ENCODE data around the gene BTN1A1. TPM values are rescaled to one million over a fixed set of nuclear protein-coding genes. Genes with fewer than 3 reads are reported as not detected.
A peak's percentile ranks its signal among the peaks of the same experiment; 100 is the strongest.

BTN1A1 gene
- polyA plus RNA-seq, 2 of the 4 experiments (the other 2 are of a cell fraction), result not detected

- TF ChIP-seq, protein P1, sequence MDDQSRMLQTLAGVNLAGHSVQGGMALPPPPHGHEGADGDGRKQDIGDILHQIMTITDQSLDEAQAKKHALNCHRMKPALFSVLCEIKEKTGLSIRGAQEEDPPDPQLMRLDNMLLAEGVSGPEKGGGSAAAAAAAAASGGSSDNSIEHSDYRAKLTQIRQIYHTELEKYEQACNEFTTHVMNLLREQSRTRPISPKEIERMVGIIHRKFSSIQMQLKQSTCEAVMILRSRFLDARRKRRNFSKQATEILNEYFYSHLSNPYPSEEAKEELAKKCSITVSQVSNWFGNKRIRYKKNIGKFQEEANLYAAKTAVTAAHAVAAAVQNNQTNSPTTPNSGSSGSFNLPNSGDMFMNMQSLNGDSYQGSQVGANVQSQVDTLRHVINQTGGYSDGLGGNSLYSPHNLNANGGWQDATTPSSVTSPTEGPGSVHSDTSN (IDR thresholded peaks at IDR 0.05), result no peak
- TF ChIP-seq FOSL2 (IDR thresholded peaks at IDR 0.05), result no peak
- no peak for TF ChIP-seq FOSL2 (CRISPR knock-in tag; IDR thresholded peaks at IDR 0.05)
- TF ChIP-seq RFX5 (IDR thresholded peaks at IDR 0.05), result no peak
- TF ChIP-seq HOXB13 (CRISPR knock-in tag; IDR thresholded peaks at IDR 0.05; ENCODE audit: low read depth), result no peak
These were observed 26.7 kb upstream of the BTN1A1 start (continued) for GRCh38 chr6:26473429-26473757.

DNA sequence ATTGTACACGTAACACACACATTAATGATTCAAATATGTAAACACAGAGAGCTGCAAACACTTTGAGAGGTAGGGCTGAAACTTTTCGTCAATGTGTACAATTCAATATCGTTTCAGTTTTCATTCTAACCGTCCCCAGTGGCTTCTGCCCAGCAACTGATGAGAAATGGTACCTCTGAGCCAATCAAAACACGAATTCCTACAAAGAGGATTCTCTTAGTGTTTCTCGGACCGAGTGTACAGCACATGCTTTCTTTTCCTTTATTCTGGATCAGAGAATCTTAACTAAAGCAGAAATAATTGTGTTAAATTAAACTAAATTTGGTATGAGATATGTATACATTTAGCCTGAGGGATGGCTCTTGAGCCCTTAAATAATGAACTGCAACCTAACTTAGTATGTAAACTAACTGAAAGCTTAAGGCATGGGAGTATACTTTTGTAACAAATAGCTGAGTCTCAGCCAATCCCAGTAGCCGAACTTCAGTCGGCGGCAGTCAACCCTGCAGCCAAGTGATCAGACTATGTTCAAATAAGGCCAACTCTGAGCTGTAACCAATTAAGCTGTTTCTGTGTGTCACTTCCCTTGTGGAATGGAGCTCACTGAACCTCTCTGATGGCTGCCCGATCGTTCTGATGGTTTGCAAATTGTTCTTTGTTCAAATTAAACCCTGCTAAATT is 26.2 kb upstream of the BTN1A1 start:
- Histone ChIP-seq H3K9me3 (no peaks in the 10 kb centered on the region), H3K4me1 (peaks cover 24% of the 10 kb centered on the region), H3K27ac (peak overlapping the region; percentile 77 to 90), H3K4me2 (peak overlapping the region; percentile 92), H3K4me3 (peak overlapping the region; percentile 44)
- CTCF ChIA-PET, result interaction anchor here (1.4 kb wide), 2 partner anchors 32 to 40 kb away, joined by 3 read pairs; no protein-coding TSS in a partner anchor
- no peak for FAIRE-seq
- peak; percentile 65 to 89 for DNase-seq (ENCODE audit: low read depth in 1 of 2, low spot score in 1 of 2)
- peak; percentile 96 to 97 for ATAC-seq
- TF ChIP-seq RFX5 (IDR thresholded peaks at IDR 0.05), result peak; percentile 99
- peak; percentile 31; the same call in 1 of the 2 replicates for TF ChIP-seq MAX (IDR thresholded peaks at IDR 0.05)
- no peak for TF ChIP-seq ZSCAN20 (CRISPR knock-in tag; IDR thresholded peaks at IDR 0.05)
- no peak for TF ChIP-seq GATA3 (IDR thresholded peaks at IDR 0.05; ENCODE audit: borderline replicate concordance)
- TF ChIP-seq, protein P2, sequence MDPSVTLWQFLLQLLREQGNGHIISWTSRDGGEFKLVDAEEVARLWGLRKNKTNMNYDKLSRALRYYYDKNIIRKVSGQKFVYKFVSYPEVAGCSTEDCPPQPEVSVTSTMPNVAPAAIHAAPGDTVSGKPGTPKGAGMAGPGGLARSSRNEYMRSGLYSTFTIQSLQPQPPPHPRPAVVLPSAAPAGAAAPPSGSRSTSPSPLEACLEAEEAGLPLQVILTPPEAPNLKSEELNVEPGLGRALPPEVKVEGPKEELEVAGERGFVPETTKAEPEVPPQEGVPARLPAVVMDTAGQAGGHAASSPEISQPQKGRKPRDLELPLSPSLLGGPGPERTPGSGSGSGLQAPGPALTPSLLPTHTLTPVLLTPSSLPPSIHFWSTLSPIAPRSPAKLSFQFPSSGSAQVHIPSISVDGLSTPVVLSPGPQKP (IDR thresholded peaks at IDR 0.05; ENCODE audit: low read depth, low read length), result no peak
- no peak; the same call in 1 of the 2 replicates for TF ChIP-seq MYC (IDR thresholded peaks at IDR 0.05; ENCODE audit: borderline replicate concordance, low read length)
- POLR2A ChIA-PET, result interaction anchor here (1.4 kb wide), 1 partner anchor 64 kb away, joined by 7 read pairs; the partner anchor contains the start of gene HMGN4
- WGBS (ENCODE audit: missing lambda C conversion rate), result under 1% methylated on average over 12 of the region's 12 CpGs

- 69% methylated on average over 2 of the region's 2 CpGs for WGBS (ENCODE audit: missing lambda C conversion rate)
- Histone ChIP-seq H3K4me1 (peaks cover 24% of the 10 kb centered on the region), H3K4me2 (peak overlapping the region; percentile 92), H3K27ac (peak overlapping the region; percentile 77 to 90), H3K4me3 (peak overlapping the region; percentile 44), H3K9me3 (no peaks in the 10 kb centered on the region)
- FAIRE-seq, result no peak
- ATAC-seq, result peak; percentile 40 to 48; a peak in 4 of 6 replicates
- no peak for DNase-seq (ENCODE audit: low read depth in 1 of 2, low spot score in 1 of 2)
- POLR2A ChIA-PET, result interaction anchor here (1.4 kb wide), 1 partner anchor 63 kb away, joined by 7 read pairs; the partner anchor contains the start of gene HMGN4
- CTCF ChIA-PET, result interaction anchor here (1.4 kb wide), 2 partner anchors 31 to 39 kb away, joined by 3 read pairs; no protein-coding TSS in a partner anchor
- TF ChIP-seq BCL3 (IDR thresholded peaks at IDR 0.05) (0 out of 3 replicates have a peak, but pooled peaks have one; percentile 42), MAX (IDR thresholded peaks at IDR 0.05) (no peak)
These were observed 25.6 kb upstream of the BTN1A1 start for GRCh38 chr6:26474439-26474881.

DNA sequence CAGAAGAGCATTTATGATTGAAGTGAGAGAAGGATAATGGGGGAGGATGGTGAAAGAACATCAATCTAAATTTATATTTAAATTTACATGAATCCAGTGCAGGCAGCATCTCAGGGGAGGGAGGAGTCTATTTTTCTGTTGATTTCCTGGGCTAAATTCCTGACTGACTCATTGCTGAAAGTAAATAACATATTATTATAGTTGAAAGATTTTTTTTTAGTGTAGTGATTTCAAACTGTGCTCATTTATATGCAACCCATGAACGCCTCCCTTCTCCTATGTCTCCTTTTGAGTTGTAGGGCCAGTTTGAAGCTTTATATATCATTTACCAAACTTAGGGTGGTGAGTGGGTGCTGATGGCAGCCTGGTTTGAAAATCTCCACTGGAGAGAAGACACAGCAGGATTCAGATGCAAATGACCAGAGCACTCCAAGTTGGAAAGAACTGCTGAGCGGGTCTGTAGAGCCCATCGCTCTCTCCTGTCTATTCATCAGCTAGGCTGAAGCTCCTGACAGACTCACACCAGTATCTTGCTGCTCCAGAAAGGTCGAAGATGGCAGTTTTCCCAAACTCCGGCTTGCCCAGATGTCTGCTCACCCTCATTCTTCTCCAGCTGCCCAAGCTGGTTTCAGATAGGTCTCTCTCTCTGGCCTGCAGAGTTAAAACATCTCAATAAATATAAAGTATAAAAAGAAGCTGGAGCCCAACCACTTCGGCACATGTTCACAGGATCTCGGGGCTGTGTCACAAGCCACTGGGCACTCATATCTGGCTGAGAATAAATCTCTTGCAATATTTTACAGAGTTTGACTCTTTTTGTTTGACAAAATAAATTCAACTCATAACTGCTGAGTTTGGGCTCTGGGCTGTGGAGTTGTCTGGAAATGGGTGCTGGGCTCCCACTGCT is 24.0 kb upstream of the BTN1A1 start:
- Histone ChIP-seq H3K4me2 (peak overlapping the region; percentile 92), H3K27ac (peak overlapping the region in 1 of 2 experiments; percentile 90; a peak in 2 of 6 replicates), H3K9me3 (no peaks in the 10 kb centered on the region), H3K4me1 (peaks cover 24% of the 10 kb centered on the region), H3K4me3 (no peak overlapping the region)
- TF ChIP-seq ESRRA (IDR thresholded peaks at IDR 0.05; ENCODE audit: borderline replicate concordance, low read length) (no peak), FOSL2 (IDR thresholded peaks at IDR 0.05) (no peak), FOSL2 (CRISPR knock-in tag; IDR thresholded peaks at IDR 0.05) (peak; percentile 21; the same call in 1 of the 2 replicates)
- FAIRE-seq (no peak), DNase-seq (ENCODE audit: low read depth in 1 of 2, low spot score in 1 of 2) (no peak), ATAC-seq (no peak)
- 82% methylated on average over 7 of the region's 7 CpGs for WGBS (ENCODE audit: missing lambda C conversion rate)
- ChIA-PET CTCF (interaction anchor here (0.7 to 1.9 kb wide), 2 partner anchors 33 to 135 kb away, joined by 3 to 8 read pairs; no protein-coding TSS in a partner anchor), POLR2A (no interaction called here)
